IPS-15b (cell line): ENCODE data around the gene SORCS1.

ENCODE experiments used
- H3K27me3 ChIP-seq: one replicate; pipeline ENCODE4 v1.6.1; 2013; ENCODE audit warnings: low read length; ENCODE audit not compliant: control insufficient read depth, insufficient read depth
- H3K36me3 ChIP-seq: one replicate; pipeline ENCODE4 v1.6.1; 2013; ENCODE audit warnings: low read length; ENCODE audit not compliant: control insufficient read depth, insufficient read depth
- H3K4me1 ChIP-seq: one replicate; pipeline ENCODE4 v1.6.1; 2013; ENCODE audit warnings: mild to moderate bottlenecking, low read length; ENCODE audit not compliant: control insufficient read depth, insufficient read depth
- H3K4me3 ChIP-seq: one replicate; pipeline ENCODE4 v1.5.1; 2013; ENCODE audit warnings: low read depth, low read length
- H3K9ac ChIP-seq: one replicate; pipeline ENCODE4 v1.6.1; 2013; ENCODE audit warnings: low read depth, mild to moderate bottlenecking, low read length
- H3K9me3 ChIP-seq: one replicate; pipeline ENCODE4 v1.6.1; 2013; ENCODE audit warnings: mild to moderate bottlenecking, low read length; ENCODE audit not compliant: control insufficient read depth, insufficient read depth

The SORCS1 gene

DNA sequence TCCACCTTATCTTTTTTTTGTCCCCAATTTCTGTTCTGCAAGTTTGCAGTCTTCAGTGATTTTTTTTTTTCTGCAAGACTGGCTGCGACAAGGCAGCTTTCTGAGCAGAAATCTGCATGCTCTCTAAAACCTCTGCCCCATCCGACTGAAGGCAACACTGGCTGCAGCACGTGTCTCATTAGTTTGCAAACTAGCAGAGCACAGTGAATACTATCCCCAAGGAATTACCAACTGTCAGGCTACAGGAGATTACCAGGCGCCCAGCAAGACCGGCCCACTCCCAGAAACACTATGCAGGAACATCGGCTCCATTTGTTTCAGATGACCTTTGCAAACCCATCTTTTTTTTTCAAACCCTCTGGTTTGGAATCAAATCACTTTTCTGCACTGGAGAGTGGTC is 538.8 kb downstream of the SORCS1 start:
- no peaks in the 10 kb centered on the region for H3K9me3 ChIP-seq
- no peak overlapping the region for H3K4me3 ChIP-seq
- H3K9ac ChIP-seq: no peak overlapping the region
- no peaks in the 10 kb centered on the region for H3K4me1 ChIP-seq
- H3K36me3 ChIP-seq: no peaks in the 10 kb centered on the region
- H3K27me3 ChIP-seq: peaks cover 7% of the 10 kb centered on the region

GRCh38 chr10:106619346-106619745 is 545.2 kb downstream of the SORCS1 start:
- no peak overlapping the region for H3K4me3 ChIP-seq
- no peaks in the 10 kb centered on the region for H3K36me3 ChIP-seq
- H3K4me1 ChIP-seq: no peaks in the 10 kb centered on the region
- no peak overlapping the region for H3K9ac ChIP-seq
- no peaks in the 10 kb centered on the region for H3K9me3 ChIP-seq
- H3K27me3 ChIP-seq: peaks cover 61% of the 10 kb centered on the region

DNA sequence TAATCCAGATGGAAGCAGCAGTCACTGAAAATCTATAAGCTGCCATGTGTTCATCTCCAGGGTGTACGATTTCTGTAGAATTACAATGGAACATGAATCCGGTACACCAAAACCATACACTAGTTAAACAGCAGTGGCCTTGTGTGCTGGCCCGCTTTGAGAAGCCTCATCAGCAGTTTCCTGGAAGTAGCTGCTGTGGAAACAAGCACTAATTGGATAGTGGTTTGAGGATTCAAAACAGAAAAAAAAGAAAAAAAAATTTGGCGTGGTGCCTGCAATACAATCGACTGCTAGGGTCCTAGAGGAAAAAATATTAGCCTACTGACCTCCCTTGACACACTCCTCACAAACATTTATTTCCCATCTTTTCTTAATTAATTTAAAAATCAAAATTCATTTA is 545.9 kb downstream of the SORCS1 start:
- no peaks in the 10 kb centered on the region for H3K4me1 ChIP-seq
- H3K27me3 ChIP-seq: peaks cover 68% of the 10 kb centered on the region
- H3K4me3 ChIP-seq: no peak overlapping the region
- no peak overlapping the region for H3K9ac ChIP-seq
- H3K36me3 ChIP-seq: no peaks in the 10 kb centered on the region
- H3K9me3 ChIP-seq: no peaks in the 10 kb centered on the region

DNA sequence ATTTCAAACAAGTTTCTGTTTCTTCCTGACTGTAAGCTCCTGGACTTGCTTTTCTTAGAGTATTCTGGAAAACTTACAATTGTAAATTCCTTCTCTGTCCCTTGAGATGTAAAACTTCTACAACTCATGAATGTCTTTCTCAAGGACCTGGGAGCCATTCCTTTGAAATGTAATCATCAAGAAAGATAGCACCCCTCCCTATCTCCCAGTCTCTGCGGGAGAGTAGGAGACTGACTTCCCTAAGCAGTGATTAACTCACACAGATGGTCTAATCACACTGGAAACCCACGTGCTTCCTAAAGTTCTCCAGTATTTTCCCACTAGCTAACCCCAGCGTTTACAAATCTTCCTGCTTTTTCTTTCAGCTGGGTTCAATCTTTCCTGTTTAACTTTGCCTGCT is 549.4 kb downstream of the SORCS1 start:
- H3K4me3 ChIP-seq: no peak overlapping the region
- no peak overlapping the region for H3K9ac ChIP-seq
- no peaks in the 10 kb centered on the region for H3K4me1 ChIP-seq
- no peaks in the 10 kb centered on the region for H3K36me3 ChIP-seq
- peaks cover 67% of the 10 kb centered on the region for H3K27me3 ChIP-seq
- no peaks in the 10 kb centered on the region for H3K9me3 ChIP-seq

DNA sequence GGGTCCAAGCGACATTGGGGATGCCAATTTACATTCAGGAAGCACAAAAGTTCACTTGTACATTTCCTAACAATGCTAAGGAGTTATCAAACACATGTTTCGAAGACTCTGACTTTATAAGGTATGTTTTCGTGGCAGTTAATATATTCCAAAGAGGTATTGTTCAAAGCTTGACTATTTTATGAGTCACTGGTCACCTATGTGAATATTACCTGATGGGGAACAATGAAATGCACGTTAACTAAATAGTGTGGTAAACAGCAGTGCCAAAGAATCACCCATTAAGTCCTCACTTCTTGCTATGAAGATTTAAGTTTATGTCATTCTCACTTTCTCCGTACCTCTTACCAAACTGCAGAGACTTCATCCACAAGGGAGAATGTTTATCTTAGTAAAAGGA is 550.2 kb downstream of the SORCS1 start:
- H3K9me3 ChIP-seq: no peaks in the 10 kb centered on the region
- H3K4me3 ChIP-seq: no peak overlapping the region
- no peaks in the 10 kb centered on the region for H3K36me3 ChIP-seq
- no peaks in the 10 kb centered on the region for H3K4me1 ChIP-seq
- peaks cover 65% of the 10 kb centered on the region for H3K27me3 ChIP-seq
- no peak overlapping the region for H3K9ac ChIP-seq

DNA sequence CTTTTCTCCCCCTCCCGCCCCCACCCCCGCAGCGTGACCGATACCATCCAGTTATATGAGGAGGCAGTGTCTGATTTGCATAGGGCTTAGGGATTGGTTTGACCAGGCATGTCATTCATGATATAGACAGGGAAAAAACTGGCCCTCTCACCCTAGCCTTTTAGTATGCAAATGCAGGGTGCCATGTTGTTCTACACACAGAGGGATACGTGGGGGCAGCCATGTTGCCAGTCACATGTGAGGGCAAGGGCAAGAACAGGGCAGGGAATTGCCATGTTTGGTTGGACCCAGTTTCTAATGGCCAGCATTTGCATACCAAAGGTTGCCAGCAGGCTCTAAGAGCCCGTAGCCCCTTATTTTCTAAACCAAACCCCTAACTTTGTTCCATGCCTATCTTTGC is 552.1 kb downstream of the SORCS1 start:
- no peaks in the 10 kb centered on the region for H3K4me1 ChIP-seq
- H3K4me3 ChIP-seq: no peak overlapping the region
- no peaks in the 10 kb centered on the region for H3K9me3 ChIP-seq
- H3K36me3 ChIP-seq: no peaks in the 10 kb centered on the region
- no peak overlapping the region for H3K9ac ChIP-seq
- peaks cover 50% of the 10 kb centered on the region for H3K27me3 ChIP-seq

DNA sequence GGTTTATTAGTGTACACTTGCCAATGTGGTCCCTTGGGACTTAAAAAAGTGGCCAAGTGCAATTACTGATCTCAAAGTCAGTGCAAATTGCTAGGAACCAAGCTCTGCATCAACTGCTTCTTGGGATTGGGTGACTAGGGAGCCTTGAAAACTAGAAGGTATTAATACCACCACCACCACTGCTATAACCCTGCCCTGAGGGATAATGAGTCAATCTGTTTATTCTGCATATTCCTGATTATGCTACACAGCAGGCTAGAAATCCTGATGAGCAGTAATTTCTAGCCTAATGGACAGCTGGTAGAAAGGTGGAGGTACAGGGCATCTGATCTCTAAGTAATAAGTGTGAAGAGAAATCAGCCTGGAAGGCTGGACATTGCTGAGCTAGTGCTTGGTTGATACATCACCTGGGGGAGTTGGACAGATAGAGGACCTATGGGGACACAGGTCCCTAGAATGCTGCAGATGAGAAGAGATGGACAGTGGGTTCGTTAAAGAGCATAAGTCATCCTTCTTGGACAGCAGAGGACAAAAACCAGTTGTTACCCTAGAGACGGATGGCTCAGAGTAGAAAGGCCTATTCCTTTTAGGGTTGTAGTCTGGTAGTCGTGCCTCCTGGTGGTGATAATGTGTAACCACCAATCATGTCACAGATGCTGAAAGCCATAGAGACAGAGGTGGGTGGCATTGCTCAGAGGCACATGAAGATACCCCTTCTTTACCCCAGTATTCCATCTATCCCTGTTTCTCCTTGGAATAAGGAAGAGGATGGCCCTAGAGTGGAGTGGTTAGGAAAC is 554.8 kb downstream of the SORCS1 start:
- Histone ChIP-seq H3K4me3 (no peak overlapping the region), H3K27me3 (peaks cover 24% of the 10 kb centered on the region), H3K9ac (no peak overlapping the region), H3K36me3 (no peaks in the 10 kb centered on the region), H3K9me3 (no peaks in the 10 kb centered on the region), H3K4me1 (no peaks in the 10 kb centered on the region)

GRCh38 chr10:106608066-106608465 is 556.4 kb downstream of the SORCS1 start:
- Histone ChIP-seq H3K4me1 (no peaks in the 10 kb centered on the region), H3K4me3 (no peak overlapping the region), H3K36me3 (no peaks in the 10 kb centered on the region), H3K9ac (no peak overlapping the region), H3K27me3 (peaks cover 8% of the 10 kb centered on the region), H3K9me3 (no peaks in the 10 kb centered on the region)

GRCh38 chr10:106595281-106595680 is 569.2 kb downstream of the SORCS1 start:
- Histone ChIP-seq H3K9me3 (no peaks in the 10 kb centered on the region), H3K9ac (no peak overlapping the region), H3K4me3 (no peak overlapping the region), H3K36me3 (no peaks in the 10 kb centered on the region), H3K27me3 (no peaks in the 10 kb centered on the region), H3K4me1 (no peaks in the 10 kb centered on the region)

GRCh38 chr10:106593876-106594275 is 570.6 kb downstream of the SORCS1 start:
- no peaks in the 10 kb centered on the region for H3K27me3 ChIP-seq
- H3K4me3 ChIP-seq: no peak overlapping the region
- no peaks in the 10 kb centered on the region for H3K4me1 ChIP-seq
- no peaks in the 10 kb centered on the region for H3K9me3 ChIP-seq
- no peaks in the 10 kb centered on the region for H3K36me3 ChIP-seq
- H3K9ac ChIP-seq: no peak overlapping the region

GRCh38 chr10:106592396-106592795 is 572.1 kb downstream of the SORCS1 start:
- H3K9me3 ChIP-seq: no peaks in the 10 kb centered on the region
- no peaks in the 10 kb centered on the region for H3K27me3 ChIP-seq
- no peak overlapping the region for H3K4me3 ChIP-seq
- no peaks in the 10 kb centered on the region for H3K36me3 ChIP-seq
- H3K9ac ChIP-seq: no peak overlapping the region
- no peaks in the 10 kb centered on the region for H3K4me1 ChIP-seq

DNA sequence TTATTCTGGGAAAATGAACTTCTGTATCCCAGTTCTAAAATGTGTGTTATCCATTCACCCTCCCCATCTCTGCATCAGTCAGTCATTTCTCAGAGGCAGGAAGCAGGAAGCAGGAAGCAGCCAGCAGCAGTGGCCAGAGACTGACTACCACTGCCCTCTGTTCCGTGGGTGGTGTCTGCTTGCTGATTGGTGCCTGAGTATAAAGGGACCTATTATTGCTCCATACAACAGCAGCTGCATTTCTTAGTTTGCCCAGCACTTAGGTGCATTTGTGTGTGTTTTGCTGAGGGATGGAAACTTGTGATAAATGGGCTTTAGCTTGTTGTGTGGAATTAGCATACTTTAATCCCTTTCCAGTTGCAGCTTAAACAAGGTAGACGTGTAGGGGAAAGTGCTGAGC is 582.2 kb downstream of the SORCS1 start:
- H3K27me3 ChIP-seq: no peaks in the 10 kb centered on the region
- H3K4me3 ChIP-seq: no peak overlapping the region
- H3K4me1 ChIP-seq: no peaks in the 10 kb centered on the region
- no peaks in the 10 kb centered on the region for H3K9me3 ChIP-seq
- H3K9ac ChIP-seq: no peak overlapping the region
- no peaks in the 10 kb centered on the region for H3K36me3 ChIP-seq
